Activated CD4-positive, alpha-beta T cell treated with anti-CD3 and anti-CD28 coated beads for 36 hours (primary cell): ENCODE measurements around the gene MMP24OS. TPM values are rescaled to one million over a fixed set of nuclear protein-coding genes. Genes with fewer than 3 reads are reported as not detected.
"Not testable (repeated sequence)": the region's sequence is repeated elsewhere in the genome, so short reads cannot be mapped to it uniquely, and the experiment has no call there.

Experiments
- ATAC-seq: fragments of 200-7000 bp; cut with Tn5 transposase; one replicate; pipeline ENCODE4 v1.10.0; 2021; ENCODE audit warnings: mild to moderate bottlenecking, moderate library complexity
- CTCF ChIA-PET: fragments of 350-600 bp; sonication (Branson Sonifier 250); formaldehyde crosslinking; loops from one replicate; lab custom pipeline; 2021; ENCODE audit warnings: antibody characterized with exemption; lab: Charles Lee
- POLR2A ChIA-PET: fragments of 350-600 bp; sonication (Branson Sonifier 250); formaldehyde crosslinking; loops from one replicate; lab custom pipeline; 2021; ENCODE audit warnings: antibody characterized with exemption, inconsistent platforms; lab: Charles Lee
- DNase-seq: peaks from one replicate; pipeline ENCODE4 v3.0.0-alpha.2; 2020
- H3K27ac Mint-ChIP-seq: one replicate; pipeline ENCODE4 v1.8.0; 2021; ENCODE audit warnings: mixed read lengths
- H3K27me3 Mint-ChIP-seq: one replicate; pipeline ENCODE4 v1.8.0; 2021; ENCODE audit warnings: mixed read lengths
- H3K36me3 Mint-ChIP-seq: one replicate; pipeline ENCODE4 v1.8.0; 2021; ENCODE audit warnings: low read depth, mixed read lengths
- H3K4me1 Mint-ChIP-seq: one replicate; pipeline ENCODE4 v1.8.0; 2021; ENCODE audit warnings: mixed read lengths
- H3K4me3 Mint-ChIP-seq: one replicate; pipeline ENCODE4 v1.8.0; 2021; ENCODE audit warnings: mild to moderate bottlenecking, moderate library complexity, mixed read lengths
- H3K9me3 Mint-ChIP-seq: one replicate; pipeline ENCODE4 v1.8.0; 2021; ENCODE audit warnings: low read depth, mixed read lengths
- intact Hi-C, 2 experiments: fragments of 100-400 bp; cut with DNase I in 1 of 2; cut with micrococcal nuclease in 1 of 2; formaldehyde crosslinking; loops; one replicate each; pipeline versions ENCODE4 v1.14.2 to v1.15.1; 2022 to 2024; cut with DNase I, micrococcal nuclease
- total RNA-seq, 2 experiments: library from RNA; stranded (reverse); gene quantifications; one replicate each; pipeline ENCODE4 v1.2.3, GENCODE V29; 2021

MMP24OS gene
- total RNA-seq, 2 experiments from 2014 or later, result 44.6 to 56.8 TPM

- intact Hi-C loops, result no loop called here
- H3K4me3 Mint-ChIP-seq, result no peak overlapping the region
- no peaks in the 10 kb centered on the region for H3K9me3 Mint-ChIP-seq
- DNase-seq (no peak), ATAC-seq (no peak)
- no peaks in the 10 kb centered on the region for H3K27me3 Mint-ChIP-seq
- POLR2A ChIA-PET, result interaction anchor here (0.6 kb wide), 1 partner anchor 9 kb away, joined by 4 read pairs; no protein-coding TSS in a partner anchor
- CTCF ChIA-PET, result interaction anchor here (0.5 kb wide), 1 partner anchor 451 kb away, joined by 3 read pairs; no protein-coding TSS in a partner anchor
- H3K27ac Mint-ChIP-seq, result no peak overlapping the region
- H3K4me1 Mint-ChIP-seq, result peaks cover 2% of the 10 kb centered on the region
- peaks cover 29% of the 10 kb centered on the region for H3K36me3 Mint-ChIP-seq
Observed at GRCh38 chr20:35273449-35274171, 4.3 kb downstream of the MMP24OS start.

DNA sequence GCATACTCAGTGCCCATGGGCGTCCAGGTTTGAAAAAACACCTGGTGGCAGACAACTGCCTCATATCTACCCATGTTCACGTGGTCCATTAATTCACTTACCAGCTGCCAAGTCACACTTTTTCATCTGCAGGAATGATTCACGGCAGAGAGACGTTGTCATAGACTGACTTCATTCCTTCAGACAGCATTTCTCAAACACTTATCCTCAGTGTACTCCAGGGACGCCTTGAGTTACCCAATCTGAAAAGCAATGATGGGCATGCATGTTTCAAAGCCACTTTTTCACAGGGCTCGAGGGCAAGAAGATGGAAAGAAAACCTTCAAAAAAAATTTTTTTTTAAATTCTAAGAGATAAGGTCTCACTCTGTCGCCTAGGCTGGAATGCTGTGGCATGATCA, 6.0 kb downstream of the MMP24OS start:
- H3K27me3 Mint-ChIP-seq, result no peaks in the 10 kb centered on the region
- ATAC-seq, result no peak
- POLR2A ChIA-PET, result interaction anchor here (0.6 kb wide), 1 partner anchor 11 kb away, joined by 3 read pairs; no protein-coding TSS in a partner anchor

DNA sequence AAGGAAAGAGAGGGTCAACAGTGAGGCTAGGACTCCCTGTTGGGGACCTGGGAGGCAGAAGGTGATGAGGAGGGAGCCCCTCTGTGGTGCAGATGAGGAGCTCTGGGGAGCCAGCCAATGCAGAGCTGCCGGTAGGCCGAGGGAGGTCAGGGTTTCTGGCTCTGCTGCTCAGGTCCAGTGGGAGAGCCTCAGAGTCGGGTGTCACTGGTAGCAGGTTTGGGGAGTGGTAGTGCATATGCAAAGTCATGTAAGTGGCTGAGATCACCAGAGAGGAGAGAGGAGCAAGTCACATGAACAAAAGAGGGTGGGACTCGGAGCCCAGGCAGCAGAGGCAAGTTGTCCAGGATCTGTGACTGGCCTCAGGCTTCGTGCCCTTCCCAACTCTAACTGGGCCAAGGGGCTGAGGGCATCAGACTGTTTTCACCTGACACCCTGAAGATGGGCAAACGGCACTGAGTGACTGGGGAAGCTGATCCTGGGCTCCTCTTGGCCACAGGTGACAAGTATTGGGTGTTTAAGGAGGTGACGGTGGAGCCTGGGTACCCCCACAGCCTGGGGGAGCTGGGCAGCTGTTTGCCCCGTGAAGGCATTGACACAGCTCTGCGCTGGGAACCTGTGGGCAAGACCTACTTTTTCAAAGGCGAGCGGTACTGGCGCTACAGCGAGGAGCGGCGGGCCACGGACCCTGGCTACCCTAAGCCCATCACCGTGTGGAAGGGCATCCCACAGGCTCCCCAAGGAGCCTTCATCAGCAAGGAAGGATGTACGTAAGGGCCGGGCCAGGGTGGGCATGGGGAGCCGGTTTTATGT, 6.6 kb downstream of the MMP24OS start:
- DNase-seq (no peak), ATAC-seq (no peak)
- Mint-ChIP-seq H3K27ac (peak overlapping the region; percentile 10), H3K36me3 (peaks cover 29% of the 10 kb centered on the region), H3K4me3 (no peak overlapping the region), H3K4me1 (no peaks in the 10 kb centered on the region), H3K9me3 (no peaks in the 10 kb centered on the region), H3K27me3 (no peaks in the 10 kb centered on the region)
- ChIA-PET POLR2A (interaction anchor here (1.1 kb wide), 1 partner anchor 13 kb away, joined by 5 read pairs; the partner anchor contains the start of gene EIF6), CTCF (interaction anchor here (2.4 to 3.3 kb wide), 2 partner anchors 126 to 176 kb away, joined by 8 to 15 read pairs; no protein-coding TSS in a partner anchor)
- intact Hi-C loops, result no loop called here

More for the DNA sequence above, 6.0 kb downstream of the MMP24OS start:
- no peak overlapping the region for H3K4me3 Mint-ChIP-seq
- H3K4me1 Mint-ChIP-seq, result no peaks in the 10 kb centered on the region
- H3K36me3 Mint-ChIP-seq, result peaks cover 28% of the 10 kb centered on the region
- CTCF ChIA-PET, result interaction anchor here (0.6 to 2.4 kb wide), 3 partner anchors 20 to 277 kb away, joined by 3 to 8 read pairs (median 4); partner anchors contain the start of gene FAM83C
- no peaks in the 10 kb centered on the region for H3K9me3 Mint-ChIP-seq
- no peak for DNase-seq
- intact Hi-C loops, result no loop called here
- H3K27ac Mint-ChIP-seq, result no peak overlapping the region

DNA sequence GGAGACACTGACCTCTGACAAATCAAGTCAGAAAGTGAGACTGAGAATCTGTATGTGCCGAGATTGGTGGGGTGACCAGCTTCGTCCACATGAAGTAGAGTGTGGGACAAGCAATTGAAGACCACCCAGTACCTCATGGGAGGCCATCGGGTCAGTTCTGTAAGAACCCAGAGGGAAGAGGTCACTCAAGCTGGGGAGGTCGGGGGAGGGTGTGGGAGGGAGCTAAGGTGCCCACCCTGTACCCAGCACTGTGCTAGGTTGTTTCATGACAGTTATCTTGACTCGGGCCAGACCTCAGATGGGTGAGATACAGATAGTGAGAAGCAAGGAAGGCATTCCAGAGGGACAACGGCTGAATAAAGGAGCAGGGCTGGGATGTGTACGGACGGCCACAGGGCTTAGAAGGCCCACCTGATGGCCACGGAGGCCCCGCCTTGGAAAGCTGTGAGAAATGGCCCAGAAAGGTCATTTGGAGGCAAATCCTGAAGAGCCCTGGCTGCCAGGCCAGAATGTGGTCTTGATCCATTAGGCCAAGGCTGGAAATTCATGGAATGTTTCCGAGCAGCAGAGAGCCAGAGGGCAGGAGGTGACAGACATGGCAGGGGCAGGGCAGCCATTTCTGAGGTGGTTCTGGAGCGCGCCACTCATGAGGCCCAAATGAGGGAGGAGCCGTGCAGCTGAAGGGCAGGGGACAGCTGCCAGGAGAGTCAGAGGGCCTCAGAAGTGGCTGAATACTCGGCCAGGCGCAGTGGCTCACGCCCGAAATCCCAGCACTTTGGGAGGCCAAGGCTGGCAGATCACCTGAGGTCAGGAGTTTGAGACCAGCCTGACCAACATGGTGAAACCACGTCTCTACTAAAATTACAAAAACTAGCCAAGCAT, 7.7 kb downstream of the MMP24OS start:
- H3K9me3 Mint-ChIP-seq, result no peaks in the 10 kb centered on the region
- CTCF ChIA-PET, result interaction anchor here (0.8 to 3.3 kb wide), 6 partner anchors 8 to 175 kb away, joined by 3 to 15 read pairs (median 6); partner anchors contain the start of gene MMP24OS
- POLR2A ChIA-PET, result interaction anchor here (0.5 to 1.1 kb wide), 2 partner anchors 14 to 50 kb away, joined by 5 to 11 read pairs; partner anchors contain the start of gene EIF6
- peaks cover 27% of the 10 kb centered on the region for H3K36me3 Mint-ChIP-seq
- DNase-seq, result no peak
- H3K27ac Mint-ChIP-seq, result no peak overlapping the region
- H3K4me3 Mint-ChIP-seq, result no peak overlapping the region
- H3K27me3 Mint-ChIP-seq, result no peaks in the 10 kb centered on the region
- no peaks in the 10 kb centered on the region for H3K4me1 Mint-ChIP-seq
- no peak for ATAC-seq
- intact Hi-C loops, result no loop called here

DNA sequence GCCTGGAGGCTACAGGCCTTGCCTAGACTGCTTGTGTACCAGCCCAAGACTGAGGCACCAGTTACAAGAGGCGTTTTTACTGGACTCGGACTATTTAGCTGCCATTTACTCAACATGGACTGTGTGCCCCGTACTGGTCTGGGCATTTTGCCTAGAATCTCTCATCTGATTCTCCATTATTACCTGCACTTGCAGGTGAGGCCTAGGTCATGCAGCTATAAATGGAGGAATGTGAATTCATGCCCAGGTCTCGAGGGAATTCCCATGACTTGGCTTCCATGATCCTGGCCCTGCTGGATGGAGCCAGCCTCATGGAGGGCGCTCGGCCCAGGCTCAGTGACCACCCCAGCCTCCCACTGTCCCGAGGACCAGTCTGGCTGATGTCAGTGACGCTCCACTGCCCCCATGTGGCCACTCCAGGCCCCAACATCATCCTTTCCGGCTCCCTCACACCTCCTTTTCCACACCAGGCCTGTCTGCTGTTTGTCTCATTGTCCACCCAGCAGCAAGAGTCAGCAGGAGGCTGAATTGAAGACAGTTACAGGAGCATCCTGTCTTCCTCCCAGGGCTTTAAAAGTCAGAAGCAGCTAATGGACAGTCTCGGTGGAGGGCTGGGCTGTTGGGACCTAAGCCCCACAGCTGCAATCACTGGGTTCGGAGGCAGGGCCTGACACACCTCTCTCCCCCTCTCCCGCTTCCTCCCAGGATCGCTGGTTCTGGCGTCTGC, 8.7 kb downstream of the MMP24OS start:
- CTCF ChIA-PET, result interaction anchor here (0.7 to 3.3 kb wide), 9 partner anchors 9 to 174 kb away, joined by 3 to 15 read pairs (median 5); partner anchors contain the start of genes EDEM2 and MMP24OS
- no peak overlapping the region for H3K27ac Mint-ChIP-seq
- no peaks in the 10 kb centered on the region for H3K27me3 Mint-ChIP-seq
- POLR2A ChIA-PET, result interaction anchor here (0.5 kb wide), 1 partner anchor 49 kb away, joined by 11 read pairs; no protein-coding TSS in a partner anchor
- intact Hi-C loops, result loop anchor here in 1 of 2 experiments (1.0 kb wide), 2 partner anchors 124 to 435 kb away; no protein-coding TSS in a partner anchor
- peaks cover 29% of the 10 kb centered on the region for H3K36me3 Mint-ChIP-seq
- H3K4me3 Mint-ChIP-seq, result no peak overlapping the region
- no peaks in the 10 kb centered on the region for H3K4me1 Mint-ChIP-seq
- H3K9me3 Mint-ChIP-seq, result no peaks in the 10 kb centered on the region
- ATAC-seq (peak; percentile 82), DNase-seq (peak; percentile 74)

DNA sequence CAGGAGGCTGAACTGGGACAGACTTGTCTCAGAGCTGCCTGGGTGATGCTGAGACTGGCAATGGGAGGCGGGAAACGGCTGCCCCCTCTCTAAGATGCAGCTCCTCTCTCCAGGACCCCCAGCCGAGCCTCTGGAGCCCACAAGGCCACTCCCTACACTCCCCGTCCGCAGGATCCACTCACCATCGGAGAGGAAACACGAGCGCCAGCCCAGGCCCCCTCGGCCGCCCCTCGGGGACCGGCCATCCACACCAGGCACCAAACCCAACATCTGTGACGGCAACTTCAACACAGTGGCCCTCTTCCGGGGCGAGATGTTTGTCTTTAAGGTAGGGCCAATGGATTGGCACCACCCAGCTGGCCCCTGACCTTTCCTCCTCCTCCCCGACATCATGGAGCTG, 10.8 kb downstream of the MMP24OS start:
- Mint-ChIP-seq H3K4me3 (no peak overlapping the region), H3K9me3 (no peaks in the 10 kb centered on the region), H3K36me3 (peaks cover 29% of the 10 kb centered on the region), H3K27ac (no peak overlapping the region), H3K27me3 (no peaks in the 10 kb centered on the region), H3K4me1 (no peaks in the 10 kb centered on the region)
- intact Hi-C loops, result no loop called here
- no peak for DNase-seq
- POLR2A ChIA-PET, result no interaction called here
- CTCF ChIA-PET, result interaction anchor here (0.6 to 2.5 kb wide), 5 partner anchors 9 to 162 kb away, joined by 3 to 15 read pairs (median 3); partner anchors contain the start of gene EDEM2
- no peak for ATAC-seq

DNA sequence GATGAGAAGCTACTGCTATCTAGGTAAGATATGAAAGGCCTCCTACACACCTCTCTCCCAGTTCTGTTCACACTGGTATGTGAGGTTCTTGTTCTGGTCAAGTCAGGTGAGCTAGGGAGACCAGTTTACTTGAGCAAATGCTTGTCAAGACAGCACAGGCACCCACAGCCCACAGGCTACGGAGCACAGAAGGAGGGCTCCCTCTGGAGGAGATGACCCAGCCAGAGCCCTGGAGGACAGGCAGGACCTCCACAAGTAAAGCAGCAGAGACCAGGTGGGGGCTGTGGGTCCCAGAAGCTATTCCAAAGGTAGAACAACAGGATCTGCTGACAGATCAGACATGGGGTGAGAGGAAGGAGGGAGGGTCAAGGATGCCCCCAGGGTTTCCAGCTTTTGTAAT, 13.2 kb downstream of the MMP24OS start:
- no peaks in the 10 kb centered on the region for H3K27me3 Mint-ChIP-seq
- ATAC-seq (no peak), DNase-seq (no peak)
- ChIA-PET CTCF (interaction anchor here (1.2 kb wide), 1 partner anchor 120 kb away, joined by 5 read pairs; no protein-coding TSS in a partner anchor), POLR2A (interaction anchor here (0.6 to 0.7 kb wide), 2 partner anchors 8 to 217 kb away, joined by 3 to 4 read pairs; no protein-coding TSS in a partner anchor)
- H3K9me3 Mint-ChIP-seq, result no peaks in the 10 kb centered on the region
- intact Hi-C loops, result no loop called here
- no peak overlapping the region for H3K27ac Mint-ChIP-seq
- no peaks in the 10 kb centered on the region for H3K4me1 Mint-ChIP-seq
- peaks cover 15% of the 10 kb centered on the region for H3K36me3 Mint-ChIP-seq
- H3K4me3 Mint-ChIP-seq, result no peak overlapping the region

GRCh38 chr20:35263532-35264341, 14.2 kb downstream of the MMP24OS start:
- intact Hi-C loops, result no loop called here
- no peaks in the 10 kb centered on the region for H3K9me3 Mint-ChIP-seq
- no peak overlapping the region for H3K27ac Mint-ChIP-seq
- ATAC-seq (no peak), DNase-seq (no peak)
- ChIA-PET CTCF (no interaction called here), POLR2A (no interaction called here)
- peaks cover 15% of the 10 kb centered on the region for H3K36me3 Mint-ChIP-seq
- H3K27me3 Mint-ChIP-seq, result no peaks in the 10 kb centered on the region
- no peak overlapping the region for H3K4me3 Mint-ChIP-seq
- H3K4me1 Mint-ChIP-seq, result no peaks in the 10 kb centered on the region

DNA sequence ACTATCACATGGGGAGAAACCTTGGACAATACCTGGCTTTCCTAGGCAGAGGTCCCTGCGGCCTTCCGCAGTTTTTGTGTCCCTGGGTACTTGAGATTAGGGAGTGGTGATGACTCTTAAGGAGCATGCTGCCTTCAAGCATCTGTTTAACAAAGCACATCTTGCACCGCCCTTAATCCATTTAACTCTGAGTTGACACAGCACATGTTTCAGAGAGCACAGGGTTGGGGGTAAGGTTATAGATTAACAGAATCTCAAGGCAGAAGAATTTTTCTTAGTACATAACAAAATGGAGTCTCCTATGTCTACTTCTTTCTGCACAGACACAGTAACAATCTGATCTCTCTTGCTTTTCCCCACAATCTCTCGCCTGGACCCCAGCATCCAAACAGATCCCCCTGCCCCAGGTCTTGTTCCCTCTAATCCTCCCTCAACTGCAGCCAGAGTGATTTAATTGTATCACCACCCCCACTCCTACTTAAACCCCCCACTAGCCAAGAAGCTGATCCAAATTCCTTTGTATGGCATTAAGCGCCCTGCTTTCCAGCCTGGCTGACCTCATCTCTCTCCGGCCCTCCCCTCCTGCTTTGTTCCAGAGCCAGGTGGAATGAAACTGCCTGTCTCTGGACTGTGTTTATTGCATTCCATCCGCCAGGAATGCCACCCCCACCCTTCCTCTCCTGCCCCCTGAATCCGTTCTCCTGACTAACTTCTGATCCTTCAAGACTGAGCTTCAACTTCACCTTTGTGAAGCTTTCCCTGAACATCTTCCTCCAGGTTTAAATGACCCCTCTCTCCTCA, 15.0 kb downstream of the MMP24OS start:
- ATAC-seq, H3K4me3 Mint-ChIP-seq, POLR2A ChIA-PET, H3K9me3 Mint-ChIP-seq, H3K27me3 Mint-ChIP-seq, DNase-seq, intact Hi-C loops, H3K4me1 Mint-ChIP-seq, H3K27ac Mint-ChIP-seq: not testable (repeated sequence)
- H3K36me3 Mint-ChIP-seq, result peaks cover 13% of the 10 kb centered on the region
- CTCF ChIA-PET, result interaction anchor here (0.6 kb wide), 1 partner anchor 43 kb away, joined by 3 read pairs; no protein-coding TSS in a partner anchor
